MM.1S (cell line): ENCODE measurements around the gene MYOC.

Source experiments
- DNase-seq: peaks from one replicate; pipeline ENCODE4 v3.0.0-alpha.2; 2015
- H2AFZ ChIP-seq: fragments of 300-600 bp; sonication (generic); 2 replicates; pipeline ENCODE4 v1.6.0; 2016; ENCODE audit warnings: antibody characterized with exemption, low read length
- H3F3A ChIP-seq: fragments of 300-600 bp; sonication (generic); 2 replicates; pipeline ENCODE4 v1.6.1; 2016; ENCODE audit warnings: mild to moderate bottlenecking, antibody characterized with exemption, low read length, moderate library complexity, mixed read lengths; ENCODE audit not compliant: insufficient read depth
- H3K27ac ChIP-seq: fragments of 300-600 bp; sonication (generic); 2 replicates; pipeline ENCODE4 v1.5.1; 2016; ENCODE audit warnings: mild to moderate bottlenecking, low read length
- H3K27me3 ChIP-seq: fragments of 300-600 bp; sonication (generic); replicated peaks from 2 replicates; pipeline ENCODE4 v1.6.0; 2016; ENCODE audit warnings: low read length; ENCODE audit not compliant: insufficient read depth
- H3K36me3 ChIP-seq: fragments of 300-600 bp; sonication (generic); replicated peaks from 2 replicates; pipeline ENCODE4 v1.6.1; 2016; ENCODE audit warnings: mild to moderate bottlenecking, low read length, mixed read lengths; ENCODE audit not compliant: insufficient read depth
- H3K4me1 ChIP-seq: fragments of 300-600 bp; sonication (generic); 2 replicates; pipeline ENCODE4 v1.6.1; 2016; ENCODE audit warnings: low read length, mixed read lengths
- H3K4me2 ChIP-seq: fragments of 300-600 bp; sonication (generic); 2 replicates; pipeline ENCODE4 v1.6.0; 2016; ENCODE audit warnings: low read depth, low read length
- H3K4me3 ChIP-seq: fragments of 300-600 bp; sonication (generic); 2 replicates; pipeline ENCODE4 v1.5.1; 2016; ENCODE audit warnings: low read length, mixed read lengths
- H3K79me2 ChIP-seq: fragments of 300-600 bp; sonication (generic); 2 replicates; pipeline ENCODE4 v1.6.1; 2016; ENCODE audit warnings: mixed run types, low read length, mixed read lengths
- H3K9ac ChIP-seq: fragments of 300-600 bp; sonication (generic); 2 replicates; pipeline ENCODE4 v1.6.1; 2016; ENCODE audit warnings: low read length, mixed read lengths
- H3K9me2 ChIP-seq: fragments of 300-600 bp; sonication (generic); replicated peaks from 2 replicates; pipeline ENCODE4 v1.6.1; 2016; ENCODE audit warnings: mild to moderate bottlenecking, low read length, mixed read lengths; ENCODE audit not compliant: insufficient read depth
- H3K9me3 ChIP-seq: fragments of 300-600 bp; sonication (generic); replicated peaks from 2 replicates; pipeline ENCODE4 v1.6.1; 2016; ENCODE audit warnings: mild to moderate bottlenecking, low read length, mixed read lengths; ENCODE audit not compliant: insufficient read depth
- H4K20me1 ChIP-seq: fragments of 300-600 bp; sonication (generic); 2 replicates; pipeline ENCODE4 v1.6.1; 2016; ENCODE audit warnings: mild to moderate bottlenecking, low read length, moderate library complexity, mixed read lengths; ENCODE audit not compliant: insufficient read depth
- CTCF ChIP-seq: fragments of 300-600 bp; sonication (generic); IDR thresholded peaks from 2 replicates; pipeline ENCODE4 v1.5.1; 2016; ENCODE audit warnings: antibody characterized with exemption, low read length, mixed read lengths
- EZH2 ChIP-seq: fragments of 300-600 bp; sonication (generic); optimal IDR thresholded peaks from 2 replicates; pipeline ENCODE3; 2017; ENCODE audit warnings: low read depth, mild to moderate bottlenecking, antibody characterized with exemption, low read length, mixed read lengths
- EZH2phosphoT487 ChIP-seq: fragments of 300-600 bp; sonication (generic); IDR thresholded peaks from 2 replicates; pipeline ENCODE4 v1.6.1; 2018; ENCODE audit warnings: antibody characterized with exemption, low read length

Gene MYOC

GRCh38 chr1:171635661-171636060 is 16.8 kb downstream of the MYOC start:
- no peak overlapping the region for H3K4me3 ChIP-seq
- H3K9ac ChIP-seq, result no peak overlapping the region
- no peaks in the 10 kb centered on the region for H3K79me2 ChIP-seq
- H4K20me1 ChIP-seq, result no peaks in the 10 kb centered on the region
- H3K27ac ChIP-seq, result no peak overlapping the region
- no peaks in the 10 kb centered on the region for H3K9me2 ChIP-seq
- no peaks in the 10 kb centered on the region for H3K27me3 ChIP-seq
- no peak overlapping the region for H2AFZ ChIP-seq
- no peaks in the 10 kb centered on the region for H3K36me3 ChIP-seq
- H3K4me1 ChIP-seq, result no peaks in the 10 kb centered on the region
- no peak for DNase-seq
- no peak for TF ChIP-seq EZH2phosphoT487
- TF ChIP-seq CTCF, result no peak
- TF ChIP-seq EZH2, result no peak
- H3K4me2 ChIP-seq, result no peak overlapping the region
- no peaks in the 10 kb centered on the region for H3F3A ChIP-seq
- H3K9me3 ChIP-seq, result no peaks in the 10 kb centered on the region

GRCh38 chr1:171628225-171628624 is 24.3 kb downstream of the MYOC start:
- H3K9me2 ChIP-seq, result no peaks in the 10 kb centered on the region
- no peaks in the 10 kb centered on the region for H3K79me2 ChIP-seq
- no peaks in the 10 kb centered on the region for H3F3A ChIP-seq
- TF ChIP-seq EZH2 (no peak), EZH2phosphoT487 (no peak), CTCF (no peak)
- DNase-seq, result no peak
- no peaks in the 10 kb centered on the region for H3K4me1 ChIP-seq
- no peak overlapping the region for H3K4me3 ChIP-seq
- H3K27ac ChIP-seq, result no peak overlapping the region
- no peak overlapping the region for H2AFZ ChIP-seq
- no peaks in the 10 kb centered on the region for H3K36me3 ChIP-seq
- no peak overlapping the region for H3K4me2 ChIP-seq
- no peak overlapping the region for H3K9ac ChIP-seq
- no peaks in the 10 kb centered on the region for H4K20me1 ChIP-seq
- no peaks in the 10 kb centered on the region for H3K9me3 ChIP-seq
- H3K27me3 ChIP-seq, result no peaks in the 10 kb centered on the region

GRCh38 chr1:171627020-171627419 is 25.5 kb downstream of the MYOC start:
- Histone ChIP-seq H3K4me3 (no peak overlapping the region), H3K27me3 (no peaks in the 10 kb centered on the region), H4K20me1 (no peaks in the 10 kb centered on the region), H3K9ac (no peak overlapping the region), H3K4me1 (no peaks in the 10 kb centered on the region), H3F3A (no peaks in the 10 kb centered on the region), H2AFZ (no peak overlapping the region), H3K9me2 (no peaks in the 10 kb centered on the region), H3K79me2 (no peaks in the 10 kb centered on the region), H3K9me3 (no peaks in the 10 kb centered on the region), H3K4me2 (no peak overlapping the region), H3K27ac (no peak overlapping the region), H3K36me3 (no peaks in the 10 kb centered on the region)
- DNase-seq, result no peak
- TF ChIP-seq EZH2 (no peak), CTCF (no peak), EZH2phosphoT487 (no peak)

- DNase-seq, result no peak
- Histone ChIP-seq H3F3A (no peaks in the 10 kb centered on the region), H3K79me2 (no peaks in the 10 kb centered on the region), H2AFZ (no peak overlapping the region), H4K20me1 (no peaks in the 10 kb centered on the region), H3K27ac (no peak overlapping the region), H3K36me3 (no peaks in the 10 kb centered on the region), H3K9ac (no peak overlapping the region), H3K4me2 (no peak overlapping the region), H3K9me3 (no peaks in the 10 kb centered on the region), H3K9me2 (no peaks in the 10 kb centered on the region), H3K27me3 (no peaks in the 10 kb centered on the region), H3K4me3 (no peak overlapping the region), H3K4me1 (no peaks in the 10 kb centered on the region)
- TF ChIP-seq CTCF (no peak), EZH2phosphoT487 (no peak)
Measured at GRCh38 chr1:171625225-171625624, 27.3 kb downstream of the MYOC start.
